Kidney (tissue), 14 donors: ENCODE results near the gene USP6NL. TPM values are rescaled to one million over a fixed set of nuclear protein-coding genes. Genes with fewer than 3 reads are reported as not detected.

Experiments
- DNase-seq, 5 donors: peaks; one replicate each; pipeline ENCODE4 v3.0.0-alpha.2; 2013 to 2020
- FAIRE-seq: peaks from 2 replicates; lab custom pipeline; 2012; peaks lifted over from hg19 to GRCh38; lab: Jason Lieb, UNC
- H3K27ac ChIP-seq, 2 donors: one replicate each; pipeline ENCODE4 v1.7.0; 2013; ENCODE audit warnings: low read depth in 2 of 2, low read length in 2 of 2, inconsistent platforms in 1 of 2
- H3K27me3 ChIP-seq: one replicate; pipeline ENCODE4 v1.7.1; 2013; ENCODE audit warnings: low read length, inconsistent platforms; ENCODE audit not compliant: control insufficient read depth, insufficient read depth
- H3K36me3 ChIP-seq, 3 donors: one replicate each; pipeline versions ENCODE4 v1.7.0 to v1.7.1; 2013; ENCODE audit warnings: low read length in 3 of 3, control low read depth in 1 of 3, inconsistent platforms in 1 of 3; ENCODE audit not compliant: insufficient read depth in 3 of 3, control insufficient read depth in 2 of 3
- H3K4me1 ChIP-seq, 3 donors: one replicate each; pipeline versions ENCODE4 v1.7.0 to v1.7.1; 2013; ENCODE audit warnings: low read length in 3 of 3, inconsistent platforms in 1 of 3, low read depth in 1 of 3; ENCODE audit not compliant: control insufficient read depth in 2 of 3, insufficient read depth in 2 of 3
- H3K4me3 ChIP-seq, 3 donors: one replicate each; pipeline versions ENCODE4 v1.7.0 to v1.8.1; 2013; ENCODE audit warnings: low read length in 3 of 3, control low read depth in 1 of 3, inconsistent platforms in 1 of 3
- H3K9ac ChIP-seq, 3 donors: one replicate each; pipeline versions ENCODE4 v1.7.0 to v1.7.1; 2013; ENCODE audit warnings: low read length in 3 of 3, control low read depth in 1 of 3, inconsistent platforms in 1 of 3
- H3K9me3 ChIP-seq, 3 donors: one replicate each; pipeline versions ENCODE4 v1.7.0 to v1.7.1; 2013; ENCODE audit warnings: low read length in 3 of 3, control low read depth in 1 of 3, inconsistent platforms in 1 of 3; ENCODE audit not compliant: control insufficient read depth in 2 of 3, insufficient read depth in 1 of 3
- intact Hi-C: fragments of 100-400 bp; cut with DNase I; formaldehyde crosslinking; loops from one replicate; pipeline ENCODE4 v1.11.1; 2022
- polyA plus RNA-seq: library from polyadenylated mRNA; stranded (reverse); fragments of 350-450 nt; fragmentation: Illumina TruSeq; extraction: RNeasy Lipid Tissue Mini Kit (QIAGEN cat#74804); gene quantifications from one replicate; pipeline ENCODE4 v1.2.3, GENCODE V29; 2014; ENCODE audit warnings: low read depth, low replicate concordance; ENCODE audit not compliant: insufficient read depth
- total RNA-seq: library from RNA; stranded (reverse); fragmentation: NEBNext Ultra II Directional; extraction: Animal tissue kit (Norgen Biotek cat#: 25700); gene quantifications from one replicate; pipeline ENCODE4 v1.2.1, GENCODE V29; 2021
- TF ChIP-seq, protein P1 (sequence below): IDR thresholded peaks from 3 replicates; pipeline ENCODE4 v1.5.1; 2012; ENCODE audit warnings: mild to moderate bottlenecking, moderate library complexity, borderline replicate concordance; ENCODE audit not compliant: insufficient read depth; ENCODE audit errors: extremely low read depth
- donor health status: control.
- donor health status: control.
- donor health status: control.
- donor health status: control.
- donor health status: control.
- donor health status: DM: yes; HTN: yes; CAD: no.
- donor health status: Normal renal cell carcinoma (clear cell type).

USP6NL gene
- total and polyA plus RNA-seq, 2 donors from 2014 or later = 4.5 to 17.7 TPM

DNA sequence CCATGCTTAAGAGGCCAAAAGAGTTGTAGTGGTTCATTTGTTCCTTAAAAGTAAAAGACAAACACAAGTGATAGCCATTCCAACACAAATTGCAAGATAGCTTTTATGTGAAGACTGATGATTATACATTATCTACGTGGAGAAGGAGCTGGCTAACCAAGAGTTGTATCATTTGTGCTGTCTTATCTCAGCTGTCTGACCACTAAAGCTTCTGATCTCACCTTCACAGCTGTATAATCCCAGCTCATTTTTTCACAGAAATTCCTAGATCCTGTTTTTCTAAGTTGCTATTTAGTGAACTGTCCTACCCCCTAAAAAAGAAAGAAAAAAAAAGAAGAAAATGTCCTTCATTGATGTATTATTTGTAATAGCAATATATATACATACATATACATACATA is 9.8 kb downstream of the USP6NL start:
- Histone ChIP-seq H3K9ac (no peak overlapping the region), H3K4me3 (no peak overlapping the region), H3K27me3 (no peaks in the 10 kb centered on the region), H3K36me3 (no peaks in the 10 kb centered on the region), H3K27ac (no peak overlapping the region), H3K4me1 (peaks cover 2 to 16% (median 6%) of the 10 kb centered on the region in 3 donors), H3K9me3 (no peaks in the 10 kb centered on the region)
- TF ChIP-seq, protein P1, sequence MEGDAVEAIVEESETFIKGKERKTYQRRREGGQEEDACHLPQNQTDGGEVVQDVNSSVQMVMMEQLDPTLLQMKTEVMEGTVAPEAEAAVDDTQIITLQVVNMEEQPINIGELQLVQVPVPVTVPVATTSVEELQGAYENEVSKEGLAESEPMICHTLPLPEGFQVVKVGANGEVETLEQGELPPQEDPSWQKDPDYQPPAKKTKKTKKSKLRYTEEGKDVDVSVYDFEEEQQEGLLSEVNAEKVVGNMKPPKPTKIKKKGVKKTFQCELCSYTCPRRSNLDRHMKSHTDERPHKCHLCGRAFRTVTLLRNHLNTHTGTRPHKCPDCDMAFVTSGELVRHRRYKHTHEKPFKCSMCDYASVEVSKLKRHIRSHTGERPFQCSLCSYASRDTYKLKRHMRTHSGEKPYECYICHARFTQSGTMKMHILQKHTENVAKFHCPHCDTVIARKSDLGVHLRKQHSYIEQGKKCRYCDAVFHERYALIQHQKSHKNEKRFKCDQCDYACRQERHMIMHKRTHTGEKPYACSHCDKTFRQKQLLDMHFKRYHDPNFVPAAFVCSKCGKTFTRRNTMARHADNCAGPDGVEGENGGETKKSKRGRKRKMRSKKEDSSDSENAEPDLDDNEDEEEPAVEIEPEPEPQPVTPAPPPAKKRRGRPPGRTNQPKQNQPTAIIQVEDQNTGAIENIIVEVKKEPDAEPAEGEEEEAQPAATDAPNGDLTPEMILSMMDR = no peak
- intact Hi-C loops = no loop called here
- DNase-seq = no peak
- FAIRE-seq = no peak

DNA sequence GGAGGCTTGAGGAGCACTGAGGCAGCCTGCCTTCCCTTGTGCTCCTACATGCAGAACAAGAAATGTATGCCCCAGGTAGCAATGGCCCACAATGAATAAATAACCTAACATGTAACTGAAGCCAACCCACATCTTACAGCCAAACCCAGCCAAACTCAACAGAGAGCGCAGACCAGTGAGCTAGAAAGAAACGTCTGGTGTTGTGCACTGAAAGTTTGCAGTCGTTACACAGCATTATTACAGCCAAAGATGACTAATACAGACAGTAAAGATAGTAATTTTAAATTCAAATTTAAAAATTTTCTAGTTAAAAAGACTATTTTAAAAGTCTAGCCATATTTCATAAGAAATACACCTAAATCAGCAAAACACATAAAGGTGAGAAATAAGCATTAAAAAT is 11.2 kb downstream of the USP6NL start:
- no peak for FAIRE-seq

DNA sequence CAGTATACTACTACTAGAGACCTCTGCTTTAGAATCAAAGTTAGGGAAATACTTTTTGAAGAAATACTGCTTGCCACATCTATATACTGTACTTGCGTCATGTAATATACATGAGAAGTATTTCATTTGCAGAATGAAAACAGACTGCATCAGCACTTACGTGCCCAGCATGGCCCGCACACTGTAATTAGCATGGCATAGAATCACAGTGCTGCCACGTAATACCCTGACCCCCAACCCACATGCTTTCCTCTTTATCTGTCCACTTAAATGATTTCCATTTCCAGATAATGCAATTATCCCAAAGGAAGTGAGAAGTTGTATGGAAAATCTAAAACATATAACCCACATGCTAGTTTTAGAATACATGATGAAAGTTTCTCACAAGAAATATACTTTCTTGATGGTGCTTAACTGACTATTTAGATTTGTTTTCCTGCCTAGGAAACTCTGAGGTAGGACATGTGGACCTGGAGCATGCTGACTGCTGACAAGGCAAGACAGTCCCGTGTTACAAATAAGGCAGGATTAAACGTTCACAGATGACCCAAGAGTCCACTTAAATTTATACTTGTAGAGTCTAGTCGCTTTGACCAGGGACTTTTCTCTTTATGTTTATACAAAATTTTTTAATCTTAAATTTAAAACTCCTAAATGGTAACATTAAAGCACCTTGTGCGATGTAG is 12.6 kb downstream of the USP6NL start:
- DNase-seq = peak in 1 of 5 donors; percentile 21
- no peak overlapping the region for H3K4me3 ChIP-seq
- FAIRE-seq = peak; percentile 42
- H3K9ac ChIP-seq = no peak overlapping the region
- H3K36me3 ChIP-seq = no peaks in the 10 kb centered on the region
- H3K27ac ChIP-seq = no peak overlapping the region
- peaks cover 6 to 16% (median 9%) of the 10 kb centered on the region in 3 donors for H3K4me1 ChIP-seq
- TF ChIP-seq, protein P1 = no peak
- H3K27me3 ChIP-seq = no peaks in the 10 kb centered on the region
- H3K9me3 ChIP-seq = no peaks in the 10 kb centered on the region
- intact Hi-C loops = no loop called here

More for the DNA sequence above, 11.2 kb downstream of the USP6NL start:
- Histone ChIP-seq H3K27ac (no peak overlapping the region), H3K9me3 (no peaks in the 10 kb centered on the region), H3K9ac (no peak overlapping the region), H3K4me3 (no peak overlapping the region), H3K4me1 (peaks cover 3 to 16% (median 6%) of the 10 kb centered on the region in 3 donors), H3K27me3 (no peaks in the 10 kb centered on the region), H3K36me3 (no peaks in the 10 kb centered on the region)
- intact Hi-C loops = no loop called here
- no peak for DNase-seq
- TF ChIP-seq, protein P1 = no peak
